Smooth muscle cell (in vitro differentiated cells): ENCODE data around the gene THG1L. TPM values are rescaled to one million over a fixed set of nuclear protein-coding genes. Genes with fewer than 3 reads are reported as not detected.
"Not testable (repeated sequence)": the region's sequence is repeated elsewhere in the genome, so short reads cannot be mapped to it uniquely, and the experiment has no call there.

Source experiments
- DNase-seq: peaks from one replicate; lab custom pipeline; 2025; ENCODE audit not compliant: unreplicated experiment; lab: John Stamatoyannopoulos, UW
- H2AFZ ChIP-seq: fragments of 200-600 bp; sonication (generic); 2 replicates; pipeline ENCODE4 v1.6.0; 2016; ENCODE audit warnings: antibody characterized with exemption, low read depth, mild to moderate bottlenecking
- H3F3A ChIP-seq: fragments of 200-600 bp; sonication (generic); 2 replicates; pipeline ENCODE4 v1.6.0; 2017; ENCODE audit warnings: antibody characterized with exemption, low read depth
- H3K27ac ChIP-seq: fragments of 200-600 bp; sonication (generic); 2 replicates; pipeline ENCODE4 v1.5.1; 2016; ENCODE audit warnings: low read depth, mild to moderate bottlenecking
- H3K27me3 ChIP-seq: fragments of 200-600 bp; sonication (generic); 2 replicates; pipeline ENCODE4 v1.6.1; 2016; ENCODE audit warnings: low read depth, mild to moderate bottlenecking
- H3K36me3 ChIP-seq: fragments of 200-600 bp; sonication (generic); 2 replicates; pipeline ENCODE4 v1.5.1; 2016; ENCODE audit warnings: low read depth
- H3K4me1 ChIP-seq: fragments of 200-600 bp; sonication (generic); 2 replicates; pipeline ENCODE4 v1.5.1; 2016; ENCODE audit warnings: low read depth
- H3K4me2 ChIP-seq: fragments of 200-600 bp; sonication (generic); 2 replicates; pipeline ENCODE4 v1.6.0; 2016; ENCODE audit warnings: mild to moderate bottlenecking
- H3K4me3 ChIP-seq: fragments of 200-600 bp; sonication (generic); 2 replicates; pipeline ENCODE4 v1.5.1; 2016; ENCODE audit warnings: mild to moderate bottlenecking
- H3K79me2 ChIP-seq: fragments of 200-600 bp; sonication (generic); 2 replicates; pipeline ENCODE4 v1.6.0; 2016; ENCODE audit warnings: low read depth, mild to moderate bottlenecking
- H3K9ac ChIP-seq: fragments of 200-600 bp; sonication (generic); 2 replicates; pipeline ENCODE4 v1.6.0; 2016; ENCODE audit warnings: low read depth
- H3K9me3 ChIP-seq: fragments of 200-600 bp; sonication (generic); replicated peaks from 2 replicates; pipeline ENCODE4 v1.5.1; 2016; ENCODE audit warnings: low read depth
- H4K20me1 ChIP-seq: fragments of 200-600 bp; sonication (generic); 2 replicates; pipeline ENCODE4 v1.6.0; 2016; ENCODE audit warnings: low read depth
- WGBS: methylation state at CpG from one replicate; pipeline ENCODE4 v1.1.7; 2016; ENCODE audit warnings: low lambda C conversion rate; 5-methylcytosine and 5-hydroxymethylcytosine counted together
- polyA plus RNA-seq: library from polyadenylated mRNA; unstranded; fragments of >200 nt; fragmentation: Nextera tagmentation; extraction: Ambion mirVana; gene quantifications from 2 replicates; pipeline ENCODE4 v1.2.1, GENCODE V29; 2016
- total RNA-seq: library from RNA; depleted of rRNA; stranded (reverse); fragments of >200 nt; gene quantifications from 2 replicates; pipeline ENCODE4 v1.2.3, GENCODE V29; 2014
- TF ChIP-seq, protein P1 (sequence below): fragments of 200-600 bp; sonication (generic); IDR thresholded peaks from 2 replicates; pipeline ENCODE4 v1.5.1; 2017; ENCODE audit warnings: borderline replicate concordance, mild to moderate bottlenecking, antibody characterized with exemption; ENCODE audit not compliant: insufficient read depth, poor library complexity, severe bottlenecking

Gene THG1L
- 6.5 and 12.9 TPM in 2 replicates for total RNA-seq
- 3.9 and 4.4 TPM in 2 replicates for polyA plus RNA-seq

- 1% methylated on average over 47 of the region's 47 CpGs for WGBS
- H3K4me3 ChIP-seq = peak within 1 kb of the TSS; percentile 73
- TF ChIP-seq, protein P1, sequence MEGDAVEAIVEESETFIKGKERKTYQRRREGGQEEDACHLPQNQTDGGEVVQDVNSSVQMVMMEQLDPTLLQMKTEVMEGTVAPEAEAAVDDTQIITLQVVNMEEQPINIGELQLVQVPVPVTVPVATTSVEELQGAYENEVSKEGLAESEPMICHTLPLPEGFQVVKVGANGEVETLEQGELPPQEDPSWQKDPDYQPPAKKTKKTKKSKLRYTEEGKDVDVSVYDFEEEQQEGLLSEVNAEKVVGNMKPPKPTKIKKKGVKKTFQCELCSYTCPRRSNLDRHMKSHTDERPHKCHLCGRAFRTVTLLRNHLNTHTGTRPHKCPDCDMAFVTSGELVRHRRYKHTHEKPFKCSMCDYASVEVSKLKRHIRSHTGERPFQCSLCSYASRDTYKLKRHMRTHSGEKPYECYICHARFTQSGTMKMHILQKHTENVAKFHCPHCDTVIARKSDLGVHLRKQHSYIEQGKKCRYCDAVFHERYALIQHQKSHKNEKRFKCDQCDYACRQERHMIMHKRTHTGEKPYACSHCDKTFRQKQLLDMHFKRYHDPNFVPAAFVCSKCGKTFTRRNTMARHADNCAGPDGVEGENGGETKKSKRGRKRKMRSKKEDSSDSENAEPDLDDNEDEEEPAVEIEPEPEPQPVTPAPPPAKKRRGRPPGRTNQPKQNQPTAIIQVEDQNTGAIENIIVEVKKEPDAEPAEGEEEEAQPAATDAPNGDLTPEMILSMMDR = no peak
Measured at GRCh38 chr5:157731272-157732129, at the start of gene THG1L. Gene THG1L (plus strand): TSS chr5:157731420. CDS start chr5:157731441, 21 bp downstream.

GRCh38 chr5:157682257-157682656 is 49.0 kb upstream of the THG1L start:
- DNase-seq = no peak
- Histone ChIP-seq H3K79me2 (no peaks in the 10 kb centered on the region), H3K36me3 (no peaks in the 10 kb centered on the region), H3K9me3 (no peaks in the 10 kb centered on the region), H3K27ac (no peak overlapping the region), H4K20me1 (no peaks in the 10 kb centered on the region), H3K27me3 (no peaks in the 10 kb centered on the region), H2AFZ (no peak overlapping the region), H3K4me2 (no peak overlapping the region), H3F3A (no peaks in the 10 kb centered on the region), H3K4me3 (no peak overlapping the region), H3K9ac (no peak overlapping the region), H3K4me1 (no peaks in the 10 kb centered on the region)
- TF ChIP-seq, protein P1 = no peak
- 71% methylated on average over 3 of the region's 3 CpGs for WGBS

More at GRCh38 chr5:157731272-157732129, at the start of gene THG1L:
- Histone ChIP-seq H4K20me1 (no peaks in the 10 kb centered on the region), H3K4me2 (peak within 1 kb of the TSS; percentile 86), H3K4me1 (peaks cover 4% of the 10 kb centered on the region), H3K27ac (peak within 1 kb of the TSS; percentile 75), H3K9me3 (no peaks in the 10 kb centered on the region), H2AFZ (peak within 1 kb of the TSS; percentile 89), H3K36me3 (no peaks in the 10 kb centered on the region), H3F3A (peaks cover 5% of the 10 kb centered on the region), H3K9ac (peak within 1 kb of the TSS; percentile 76), H3K27me3 (no peaks in the 10 kb centered on the region), H3K79me2 (no peaks in the 10 kb centered on the region)
- peak; percentile 87 for DNase-seq

DNA sequence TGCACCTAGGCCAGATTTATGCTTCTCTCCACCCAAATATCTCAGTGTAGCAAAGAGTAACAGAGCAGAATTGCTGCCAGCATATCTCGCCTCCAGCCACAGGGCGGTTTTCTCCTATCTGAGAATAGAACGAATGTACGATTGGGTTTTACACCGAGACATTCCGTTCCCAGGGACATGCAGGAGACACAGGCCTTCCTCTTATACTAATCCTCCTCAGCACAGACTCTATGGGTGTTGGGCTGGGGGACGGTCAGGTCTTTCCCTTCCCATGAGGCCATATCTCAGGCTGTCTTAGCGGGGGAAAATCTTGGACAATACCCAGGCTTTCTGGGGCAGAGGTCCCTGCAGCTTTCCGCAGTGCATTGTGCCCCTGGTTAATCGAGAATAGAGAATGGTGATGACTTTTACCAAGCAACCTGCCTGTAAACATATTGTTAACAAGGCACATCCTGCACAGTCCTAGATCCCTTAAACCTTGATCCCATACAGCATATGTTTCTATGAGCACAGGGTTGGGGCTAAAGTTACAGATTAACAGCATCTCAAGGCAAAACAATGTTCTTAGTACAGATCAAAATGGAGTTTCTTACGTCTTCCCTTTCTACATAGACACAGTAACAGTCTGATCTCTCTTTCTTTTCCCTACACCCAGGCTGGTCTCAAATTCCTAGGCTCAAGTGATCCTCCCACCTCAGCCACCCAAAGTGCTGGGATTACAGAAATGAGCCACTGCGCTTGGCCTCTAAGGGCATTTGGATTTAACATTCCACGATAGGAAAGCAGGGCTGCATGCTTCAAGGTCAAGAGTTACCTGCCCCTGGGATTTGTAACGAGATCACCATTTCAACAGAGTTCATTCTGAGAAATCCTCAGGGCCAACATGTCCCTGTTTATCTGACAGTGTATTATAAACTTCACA is 44.7 kb upstream of the THG1L start:
- H3K36me3 ChIP-seq, H3K79me2 ChIP-seq, DNase-seq, H3F3A ChIP-seq, H3K9me3 ChIP-seq, H4K20me1 ChIP-seq, H3K4me2 ChIP-seq, H2AFZ ChIP-seq, H3K27ac ChIP-seq, H3K27me3 ChIP-seq, H3K9ac ChIP-seq, H3K4me3 ChIP-seq, H3K4me1 ChIP-seq: not testable (repeated sequence)
- WGBS = 83% methylated on average over 14 of the region's 14 CpGs

DNA sequence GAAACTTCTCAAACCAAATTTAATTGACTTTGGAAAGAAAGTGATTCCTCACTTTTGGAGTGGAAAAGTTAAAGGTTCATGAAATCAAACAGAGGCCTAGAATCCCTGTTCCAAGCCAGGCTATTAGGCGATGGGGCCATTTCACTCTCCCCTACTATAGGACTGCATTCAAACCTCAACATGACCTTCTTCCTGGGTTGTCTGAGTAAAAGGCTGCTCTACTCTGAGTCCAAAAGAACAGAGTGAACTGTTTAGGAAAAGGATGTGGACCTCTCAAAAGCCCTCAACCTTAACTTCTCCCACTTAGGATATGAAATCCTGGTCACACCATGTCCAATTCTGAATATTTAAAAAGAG is 44.0 kb upstream of the THG1L start:
- DNase-seq = no peak
- Histone ChIP-seq H3K4me3 (no peak overlapping the region), H3K4me2 (no peak overlapping the region), H3F3A (no peaks in the 10 kb centered on the region), H3K9ac (no peak overlapping the region), H3K79me2 (no peaks in the 10 kb centered on the region), H4K20me1 (no peaks in the 10 kb centered on the region), H3K4me1 (no peaks in the 10 kb centered on the region), H3K36me3 (no peaks in the 10 kb centered on the region), H3K27ac (no peak overlapping the region), H3K9me3 (no peaks in the 10 kb centered on the region), H3K27me3 (no peaks in the 10 kb centered on the region), H2AFZ (no peak overlapping the region)
- 97% methylated on average over 1 of the region's 1 CpG for WGBS
- TF ChIP-seq, protein P1 = no peak
